Caco-2 (cell line): ENCODE results near the gene TMEM98. TPM values are rescaled to one million over a fixed set of nuclear protein-coding genes. Genes with fewer than 3 reads are reported as not detected.
A peak's percentile ranks its signal among the peaks of the same experiment; 100 is the strongest.

Source experiments
- BruUV-seq: library from RNA; stranded (reverse); fragments of 400-500 nt; replicated peaks from 2 replicates; lab custom pipeline; 2021; lab: Mats Ljungman, UMichigan
- CTCF ChIA-PET: fragments of 300-600 bp; sonication (Branson Sonifier 250); formaldehyde crosslinking; loops from one replicate; lab custom pipeline; 2022; ENCODE audit warnings: antibody characterized with exemption; lab: Charles Lee
- POLR2A ChIA-PET: fragments of 300-600 bp; sonication (Branson Sonifier 250); formaldehyde crosslinking; loops from one replicate; lab custom pipeline; 2022; ENCODE audit warnings: antibody characterized with exemption; lab: Charles Lee
- DNase-seq, 2 experiments: peaks; one replicate each; pipeline versions ENCODE4 v3.0.0 to v3.0.0-alpha.2; 2020 to 2022
- H3K27me3 ChIP-seq: replicated peaks from 2 replicates; pipeline ENCODE4 v1.6.0; 2011; ENCODE audit warnings: low read length; ENCODE audit not compliant: control insufficient read depth, insufficient read depth
- H3K36me3 ChIP-seq: 2 replicates; pipeline ENCODE4 v1.5.1; 2011; ENCODE audit warnings: low read length; ENCODE audit not compliant: control insufficient read depth, insufficient read depth
- H3K4me1 ChIP-seq: fragments of 250-450 bp; sonication (Bioruptor Pico); 2 replicates; pipeline ENCODE4 v1.5.1; 2020; ENCODE audit warnings: mild to moderate bottlenecking
- H3K4me3 ChIP-seq: 2 replicates; pipeline ENCODE4 v1.5.1; 2011; ENCODE audit warnings: low read depth, mild to moderate bottlenecking, control low read depth, low read length
- H3K9me3 ChIP-seq: fragments of 250-450 bp; sonication (Bioruptor Pico); 2 replicates; pipeline ENCODE4 v1.5.1; 2020; ENCODE audit warnings: mild to moderate bottlenecking, moderate library complexity
- H3K27ac Mint-ChIP-seq: one replicate; pipeline ENCODE4 v1.8.0; 2022; ENCODE audit warnings: mixed read lengths; ENCODE audit not compliant: unreplicated experiment
- H3K27me3 Mint-ChIP-seq: one replicate; pipeline ENCODE4 v1.8.0; 2022; ENCODE audit warnings: mixed read lengths; ENCODE audit not compliant: insufficient read depth, unreplicated experiment
- H3K36me3 Mint-ChIP-seq: one replicate; pipeline ENCODE4 v1.8.0; 2022; ENCODE audit warnings: mild to moderate bottlenecking, mixed read lengths; ENCODE audit not compliant: insufficient read depth, unreplicated experiment
- H3K4me1 Mint-ChIP-seq: one replicate; pipeline ENCODE4 v1.8.0; 2022; ENCODE audit warnings: low read depth, mixed read lengths; ENCODE audit not compliant: unreplicated experiment
- H3K4me3 Mint-ChIP-seq: one replicate; pipeline ENCODE4 v1.8.0; 2022; ENCODE audit warnings: mild to moderate bottlenecking, moderate library complexity, mixed read lengths; ENCODE audit not compliant: unreplicated experiment
- H3K9me3 Mint-ChIP-seq: one replicate; pipeline ENCODE4 v1.8.0; 2022; ENCODE audit warnings: mixed read lengths; ENCODE audit not compliant: unreplicated experiment
- CTCF ChIP-seq, 2 experiments: fragments of 200-600 bp in 1 of 2; IDR thresholded peaks; 1 replicate in 1 of 2; 2 replicates in 1 of 2; pipeline versions ENCODE4 v1.5.1 to v1.8.0; 2011 to 2022; ENCODE audit warnings: antibody characterized with exemption in 1 of 2, control low read depth in 1 of 2, inconsistent platforms in 1 of 2, low read depth in 1 of 2, low read length in 1 of 2, mild to moderate bottlenecking in 1 of 2, moderate library complexity in 1 of 2; ENCODE audit not compliant: insufficient read depth in 1 of 2, severe bottlenecking in 1 of 2, unreplicated experiment in 1 of 2
- intact Hi-C: fragments of 100-400 bp; cut with micrococcal nuclease; formaldehyde crosslinking; loops from one replicate; pipeline ENCODE4 v1.10.0; 2022; ENCODE audit not compliant: unreplicated experiment
- total RNA-seq: library from RNA; stranded (reverse); gene quantifications from 2 replicates; pipeline ENCODE4 v1.2.3, GENCODE V29; 2022

Gene TMEM98
- total RNA-seq, 1 experiment from 2014 or later = 229 TPM

GRCh38 chr17:32953045-32953444 is 25.1 kb downstream of the TMEM98 start:
- peaks cover 36% of the 10 kb centered on the region for H3K4me1 ChIP-seq
- BruUV-seq = no TSS peak
- H3K4me3 ChIP-seq = no peak overlapping the region
- H3K36me3 Mint-ChIP-seq = no peaks in the 10 kb centered on the region
- TF ChIP-seq CTCF (IDR thresholded peaks at IDR 0.05; ENCODE audit: insufficient read depth in 1 of 2, low read depth in 1 of 2, low read length in 1 of 2, severe bottlenecking in 1 of 2, unreplicated experiment in 1 of 2) = no peak
- no peaks in the 10 kb centered on the region for H3K9me3 ChIP-seq
- no peaks in the 10 kb centered on the region for H3K27me3 Mint-ChIP-seq
- intact Hi-C loops = no loop called here
- H3K27me3 ChIP-seq = no peaks in the 10 kb centered on the region; the same call in 1 of the 2 replicates
- no peaks in the 10 kb centered on the region for H3K9me3 Mint-ChIP-seq
- H3K36me3 ChIP-seq = no peaks in the 10 kb centered on the region
- POLR2A ChIA-PET = no interaction called here
- DNase-seq = peak in 1 of 2 experiments; percentile 0
- no peak overlapping the region for H3K4me3 Mint-ChIP-seq
- CTCF ChIA-PET = no interaction called here
- peaks cover 35% of the 10 kb centered on the region for H3K4me1 Mint-ChIP-seq
- no peak overlapping the region for H3K27ac Mint-ChIP-seq

GRCh38 chr17:32953857-32954256 is 25.9 kb downstream of the TMEM98 start:
- Histone ChIP-seq H3K4me1 (peaks cover 36% of the 10 kb centered on the region), H3K36me3 (no peaks in the 10 kb centered on the region), H3K27me3 (no peaks in the 10 kb centered on the region; the same call in 1 of the 2 replicates), H3K9me3 (no peaks in the 10 kb centered on the region), H3K4me3 (no peak overlapping the region)
- ChIA-PET CTCF (interaction anchor here (0.8 to 1.7 kb wide), 3 partner anchors 10 to 44 kb away, joined by 3 to 11 read pairs (median 5); no protein-coding TSS in a partner anchor), POLR2A (interaction anchor here (0.9 kb wide), 1 partner anchor 8 kb away, joined by 4 read pairs; no protein-coding TSS in a partner anchor)
- DNase-seq = peak in 1 of 2 experiments; percentile 22
- Mint-ChIP-seq H3K9me3 (no peaks in the 10 kb centered on the region), H3K4me3 (peak overlapping the region; percentile 61), H3K36me3 (no peaks in the 10 kb centered on the region), H3K27me3 (no peaks in the 10 kb centered on the region), H3K27ac (peak overlapping the region; percentile 39), H3K4me1 (peaks cover 33% of the 10 kb centered on the region)
- intact Hi-C loops = loop anchor here (1.0 kb wide), 2 partner anchors 8 to 10 kb away; no protein-coding TSS in a partner anchor
- TF ChIP-seq CTCF (IDR thresholded peaks at IDR 0.05; ENCODE audit: insufficient read depth in 1 of 2, low read depth in 1 of 2, low read length in 1 of 2, severe bottlenecking in 1 of 2, unreplicated experiment in 1 of 2) = no peak
- BruUV-seq = no TSS peak

- CTCF ChIA-PET = interaction anchor here (0.8 to 1.7 kb wide), 3 partner anchors 10 to 44 kb away, joined by 3 to 11 read pairs (median 5); no protein-coding TSS in a partner anchor
- Mint-ChIP-seq H3K27ac (peak overlapping the region; percentile 39), H3K36me3 (no peaks in the 10 kb centered on the region)
Measured at GRCh38 chr17:32954477-32954876, 26.5 kb downstream of the TMEM98 start.

More at GRCh38 chr17:32954477-32954876, 26.5 kb downstream of the TMEM98 start:
- peaks cover 33% of the 10 kb centered on the region for H3K4me1 Mint-ChIP-seq
- H3K9me3 Mint-ChIP-seq = peaks cover 6% of the 10 kb centered on the region
- BruUV-seq = no TSS peak
- H3K4me3 ChIP-seq = no peak overlapping the region
- H3K27me3 ChIP-seq = no peaks in the 10 kb centered on the region; the same call in 1 of the 2 replicates
- no peaks in the 10 kb centered on the region for H3K27me3 Mint-ChIP-seq
- intact Hi-C loops = loop anchor here (1.0 kb wide), 2 partner anchors 8 to 10 kb away; no protein-coding TSS in a partner anchor
- H3K4me3 Mint-ChIP-seq = peak overlapping the region; percentile 61
- TF ChIP-seq CTCF (IDR thresholded peaks at IDR 0.05; ENCODE audit: insufficient read depth in 1 of 2, low read depth in 1 of 2, low read length in 1 of 2, severe bottlenecking in 1 of 2, unreplicated experiment in 1 of 2) = no peak
- POLR2A ChIA-PET = interaction anchor here (0.5 to 0.9 kb wide), 2 partner anchors 8 to 468 kb away, joined by 4 to 5 read pairs; no protein-coding TSS in a partner anchor
- H3K4me1 ChIP-seq = peaks cover 36% of the 10 kb centered on the region
- peak; percentile 66 to 79 for DNase-seq
- H3K36me3 ChIP-seq = no peaks in the 10 kb centered on the region
- no peaks in the 10 kb centered on the region for H3K9me3 ChIP-seq
